ENCODE results near the gene POR. TPM values are rescaled to one million over a fixed set of nuclear protein-coding genes. Genes with fewer than 3 reads are reported as not detected.

POR gene
- total RNA-seq, 1 experiment from 2014 or later, result 168 TPM

DNA sequence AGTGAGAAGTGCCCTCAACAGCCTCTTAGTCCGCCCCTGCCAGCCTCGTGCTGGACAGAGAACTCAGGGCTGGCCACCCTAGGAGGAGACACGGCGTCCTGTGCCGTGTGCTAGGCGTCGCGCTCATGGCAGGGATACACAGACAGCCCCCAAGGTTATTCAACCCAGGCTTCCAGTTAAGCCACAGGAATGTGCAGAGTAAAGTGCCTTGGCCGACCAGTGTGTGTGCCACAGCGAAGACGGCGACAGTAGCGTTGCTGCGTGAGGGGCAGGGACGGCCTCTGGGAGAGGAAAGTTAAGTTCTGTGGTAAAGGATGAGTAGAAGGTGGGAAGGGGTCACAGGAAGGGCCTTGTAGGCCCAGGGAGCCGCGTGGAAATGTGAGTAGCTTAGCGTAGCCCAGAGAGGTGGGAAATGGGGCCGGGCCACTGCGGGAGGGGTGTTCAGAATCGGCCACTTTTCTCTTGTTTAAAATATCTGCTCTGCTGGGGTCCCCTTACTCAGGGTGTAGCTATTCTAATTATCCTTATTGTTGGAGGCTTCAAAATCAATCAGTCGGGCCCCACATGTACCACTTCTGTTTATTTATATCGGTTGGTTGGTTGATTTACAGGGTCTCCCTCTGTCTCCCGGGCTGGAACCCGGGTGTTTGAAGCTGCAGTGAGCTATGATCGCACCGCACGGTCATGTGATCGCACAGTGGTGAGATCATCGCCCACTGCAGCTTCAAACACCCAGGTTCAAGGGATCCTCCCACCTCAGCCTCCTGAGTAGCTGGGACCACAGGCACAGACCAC lies 54.9 kb downstream of the POR start:
- intact Hi-C loops (cut with micrococcal nuclease; ENCODE audit: unreplicated experiment) (no loop called here), in situ Hi-C loops (cut with HindIII; ENCODE audit: low pct_unique_long_range_greater_than_20kb, low sequenced_read_pairs) (no loop called here)
- POLR2A ChIA-PET, result interaction anchor here (0.7 kb wide), 1 partner anchor 425 kb away, joined by 4 read pairs; no protein-coding TSS in a partner anchor
- no TSS peak for BruUV-seq (replicated peaks)
- Histone ChIP-seq H3K9me3 (ENCODE audit: control insufficient read depth, insufficient read depth, low read depth, low read length) (no peaks in the 10 kb centered on the region), H3K36me3 (ENCODE audit: control insufficient read depth, insufficient read depth, low read length) (peaks cover 2% of the 10 kb centered on the region; the same call in 1 of the 2 replicates), H3K4me1 (ENCODE audit: control insufficient read depth, insufficient read depth, low read length) (no peaks in the 10 kb centered on the region), H3K4me3 (ENCODE audit: low read depth in 2 of 2, low read length in 2 of 2) (no peak overlapping the region), H3K27ac (ENCODE audit: low read length) (no peak overlapping the region), H3K27me3 (ENCODE audit: control insufficient read depth, insufficient read depth, low read length) (no peaks in the 10 kb centered on the region)
- CTCF ChIA-PET, result no interaction called here
- no peak for DNase-seq (ENCODE audit: low read depth, low spot score)
- no peak for ATAC-seq
- TF ChIP-seq POLR2AphosphoS5 (IDR thresholded peaks at IDR 0.05; ENCODE audit: low read depth, low read length) (no peak), TCF7L2 (IDR thresholded peaks at IDR 0.05; ENCODE audit: low read depth, low read length) (no peak), SIN3A (IDR thresholded peaks at IDR 0.05; ENCODE audit: borderline replicate concordance, insufficient read depth, low read depth, low read length) (no peak)
- TF ChIP-seq, protein P1, sequence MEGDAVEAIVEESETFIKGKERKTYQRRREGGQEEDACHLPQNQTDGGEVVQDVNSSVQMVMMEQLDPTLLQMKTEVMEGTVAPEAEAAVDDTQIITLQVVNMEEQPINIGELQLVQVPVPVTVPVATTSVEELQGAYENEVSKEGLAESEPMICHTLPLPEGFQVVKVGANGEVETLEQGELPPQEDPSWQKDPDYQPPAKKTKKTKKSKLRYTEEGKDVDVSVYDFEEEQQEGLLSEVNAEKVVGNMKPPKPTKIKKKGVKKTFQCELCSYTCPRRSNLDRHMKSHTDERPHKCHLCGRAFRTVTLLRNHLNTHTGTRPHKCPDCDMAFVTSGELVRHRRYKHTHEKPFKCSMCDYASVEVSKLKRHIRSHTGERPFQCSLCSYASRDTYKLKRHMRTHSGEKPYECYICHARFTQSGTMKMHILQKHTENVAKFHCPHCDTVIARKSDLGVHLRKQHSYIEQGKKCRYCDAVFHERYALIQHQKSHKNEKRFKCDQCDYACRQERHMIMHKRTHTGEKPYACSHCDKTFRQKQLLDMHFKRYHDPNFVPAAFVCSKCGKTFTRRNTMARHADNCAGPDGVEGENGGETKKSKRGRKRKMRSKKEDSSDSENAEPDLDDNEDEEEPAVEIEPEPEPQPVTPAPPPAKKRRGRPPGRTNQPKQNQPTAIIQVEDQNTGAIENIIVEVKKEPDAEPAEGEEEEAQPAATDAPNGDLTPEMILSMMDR (IDR thresholded peaks at IDR 0.05), result no peak
- TF ChIP-seq, protein P2, sequence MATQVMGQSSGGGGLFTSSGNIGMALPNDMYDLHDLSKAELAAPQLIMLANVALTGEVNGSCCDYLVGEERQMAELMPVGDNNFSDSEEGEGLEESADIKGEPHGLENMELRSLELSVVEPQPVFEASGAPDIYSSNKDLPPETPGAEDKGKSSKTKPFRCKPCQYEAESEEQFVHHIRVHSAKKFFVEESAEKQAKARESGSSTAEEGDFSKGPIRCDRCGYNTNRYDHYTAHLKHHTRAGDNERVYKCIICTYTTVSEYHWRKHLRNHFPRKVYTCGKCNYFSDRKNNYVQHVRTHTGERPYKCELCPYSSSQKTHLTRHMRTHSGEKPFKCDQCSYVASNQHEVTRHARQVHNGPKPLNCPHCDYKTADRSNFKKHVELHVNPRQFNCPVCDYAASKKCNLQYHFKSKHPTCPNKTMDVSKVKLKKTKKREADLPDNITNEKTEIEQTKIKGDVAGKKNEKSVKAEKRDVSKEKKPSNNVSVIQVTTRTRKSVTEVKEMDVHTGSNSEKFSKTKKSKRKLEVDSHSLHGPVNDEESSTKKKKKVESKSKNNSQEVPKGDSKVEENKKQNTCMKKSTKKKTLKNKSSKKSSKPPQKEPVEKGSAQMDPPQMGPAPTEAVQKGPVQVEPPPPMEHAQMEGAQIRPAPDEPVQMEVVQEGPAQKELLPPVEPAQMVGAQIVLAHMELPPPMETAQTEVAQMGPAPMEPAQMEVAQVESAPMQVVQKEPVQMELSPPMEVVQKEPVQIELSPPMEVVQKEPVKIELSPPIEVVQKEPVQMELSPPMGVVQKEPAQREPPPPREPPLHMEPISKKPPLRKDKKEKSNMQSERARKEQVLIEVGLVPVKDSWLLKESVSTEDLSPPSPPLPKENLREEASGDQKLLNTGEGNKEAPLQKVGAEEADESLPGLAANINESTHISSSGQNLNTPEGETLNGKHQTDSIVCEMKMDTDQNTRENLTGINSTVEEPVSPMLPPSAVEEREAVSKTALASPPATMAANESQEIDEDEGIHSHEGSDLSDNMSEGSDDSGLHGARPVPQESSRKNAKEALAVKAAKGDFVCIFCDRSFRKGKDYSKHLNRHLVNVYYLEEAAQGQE (IDR thresholded peaks at IDR 0.05; ENCODE audit: insufficient read depth in 1 of 2, low read depth in 2 of 2, low read length in 1 of 2), result no peak

DNA sequence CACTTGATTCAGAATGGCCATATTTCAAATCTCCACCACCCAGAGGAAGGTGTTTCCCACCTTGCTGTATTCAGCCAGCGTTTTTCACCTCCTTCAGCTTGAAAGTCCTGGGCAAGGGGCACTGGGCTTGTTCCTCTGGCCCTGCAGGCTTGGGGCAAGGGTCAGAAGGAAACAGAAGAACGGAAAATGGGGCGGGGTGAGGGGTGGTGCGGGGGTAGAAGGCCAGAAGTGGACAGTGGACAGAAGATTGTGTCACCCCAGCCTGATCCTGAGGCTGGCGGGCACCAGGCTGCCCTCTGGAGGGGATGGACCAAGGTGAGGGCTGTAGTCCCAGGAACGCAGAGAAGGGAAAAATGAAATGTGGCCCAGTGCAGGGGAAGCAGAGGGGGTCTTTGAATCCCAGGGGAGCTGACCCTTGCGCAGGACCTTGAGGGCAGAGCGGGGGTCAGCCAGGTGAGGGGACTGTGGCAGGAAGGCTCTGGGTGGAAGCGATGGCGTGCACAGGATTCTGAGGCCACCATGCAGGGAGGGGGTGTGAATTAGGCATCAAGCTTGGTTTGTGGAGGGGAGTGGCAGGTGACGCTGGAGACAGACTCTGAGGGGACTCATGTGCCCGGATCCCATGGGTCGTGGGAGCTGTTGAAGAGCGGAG lies 56.5 kb downstream of the POR start:
- POLR2A ChIA-PET, result no interaction called here
- no TSS peak for BruUV-seq (replicated peaks)
- no peak for DNase-seq (ENCODE audit: low read depth, low spot score)
- H3K36me3 ChIP-seq (ENCODE audit: control insufficient read depth, insufficient read depth, low read length), result peaks cover 3% of the 10 kb centered on the region; the same call in 1 of the 2 replicates
- no peaks in the 10 kb centered on the region for H3K4me1 ChIP-seq (ENCODE audit: control insufficient read depth, insufficient read depth, low read length)
- H3K27me3 ChIP-seq (ENCODE audit: control insufficient read depth, insufficient read depth, low read length), result no peaks in the 10 kb centered on the region
- no peak overlapping the region for H3K4me3 ChIP-seq (ENCODE audit: low read depth in 2 of 2, low read length in 2 of 2)
- in situ Hi-C loops (cut with HindIII; ENCODE audit: low pct_unique_long_range_greater_than_20kb, low sequenced_read_pairs) (no loop called here), intact Hi-C loops (cut with micrococcal nuclease; ENCODE audit: unreplicated experiment) (no loop called here)
- no peak overlapping the region for H3K27ac ChIP-seq (ENCODE audit: low read length)
- 0 out of 2 replicates have a peak, but pooled peaks have one; percentile 15 for ATAC-seq
- CTCF ChIA-PET, result no interaction called here
- H3K9me3 ChIP-seq (ENCODE audit: control insufficient read depth, insufficient read depth, low read depth, low read length), result no peaks in the 10 kb centered on the region
- TF ChIP-seq, protein P2 (IDR thresholded peaks at IDR 0.05; ENCODE audit: insufficient read depth in 1 of 2, low read depth in 2 of 2, low read length in 1 of 2), result no peak
- TF ChIP-seq SIN3A (IDR thresholded peaks at IDR 0.05; ENCODE audit: borderline replicate concordance, insufficient read depth, low read depth, low read length) (no peak), TCF7L2 (IDR thresholded peaks at IDR 0.05; ENCODE audit: low read depth, low read length) (no peak), POLR2AphosphoS5 (IDR thresholded peaks at IDR 0.05; ENCODE audit: low read depth, low read length) (no peak)
- TF ChIP-seq, protein P1 (IDR thresholded peaks at IDR 0.05), result no peak

All from Panc1 (cell line).